ENCODE results near the gene NLRP3. TPM values are rescaled to one million over a fixed set of nuclear protein-coding genes. Genes with fewer than 3 reads are reported as not detected.
"Not testable (repeated sequence)": the region's sequence is repeated elsewhere in the genome, so short reads cannot be mapped to it uniquely, and the experiment has no call there.

The NLRP3 gene
- total RNA-seq, 1 experiment from 2014 or later = not detected

DNA sequence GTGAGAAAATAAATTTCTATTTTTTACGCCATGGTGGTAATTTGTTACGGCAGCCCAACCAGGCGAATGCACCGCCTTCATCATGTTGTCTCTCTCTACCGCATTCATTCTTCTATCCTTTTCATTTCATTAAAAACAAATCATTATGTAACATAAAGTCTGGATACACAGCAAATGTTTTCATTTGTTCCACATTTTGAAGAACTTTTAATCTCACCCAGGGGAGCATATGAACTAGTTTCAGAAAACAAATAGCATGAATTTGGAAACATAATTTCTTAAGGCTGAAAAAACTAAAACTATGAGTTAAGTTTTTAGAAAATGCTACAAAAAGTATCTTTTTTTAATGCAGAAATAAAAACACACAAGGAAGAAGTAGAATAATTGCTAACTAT lies 53.2 kb downstream of the NLRP3 start:
- Histone ChIP-seq H3K27me3 (ENCODE audit: insufficient read depth, low read length) (no peaks in the 10 kb centered on the region), H3K9ac (ENCODE audit: low read length) (no peak overlapping the region)

DNA sequence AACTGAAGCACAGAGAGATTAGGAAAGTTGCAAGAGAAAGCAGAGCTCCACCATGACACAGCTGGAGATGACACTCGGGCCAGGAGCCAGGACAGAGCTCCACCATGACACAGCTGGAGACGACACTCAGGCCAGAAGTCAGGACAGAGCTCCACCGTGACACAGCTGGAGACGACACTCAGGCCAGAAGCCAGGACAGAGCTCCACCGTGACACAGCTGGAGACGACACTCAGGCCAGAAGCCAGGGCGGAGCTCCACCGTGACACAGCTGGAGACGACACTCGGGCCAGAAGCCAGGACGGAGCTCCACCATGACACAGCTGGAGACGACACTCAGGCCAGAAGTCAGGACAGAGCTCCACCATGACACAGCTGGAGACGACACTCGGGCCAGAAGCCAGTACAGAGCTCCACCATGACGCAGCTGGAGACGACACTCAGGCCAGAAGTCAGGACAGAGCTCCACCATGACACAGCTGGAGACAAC lies 55.0 kb downstream of the NLRP3 start:
- DNase-seq (ENCODE audit: low read depth, low spot score); H3K4me3 ChIP-seq (replicated peaks in 1 of 2; ENCODE audit: low read depth in 1 of 2, low read length in 2 of 2); H3K79me2 ChIP-seq (ENCODE audit: insufficient read depth, low read length); intact Hi-C loops (cut with micrococcal nuclease); H3K27me3 ChIP-seq (ENCODE audit: insufficient read depth, low read length); ATAC-seq; H3K4me1 ChIP-seq (ENCODE audit: control insufficient read depth in 1 of 2, insufficient read depth in 2 of 2, low read length in 2 of 2); H3K9me2 ChIP-seq (ENCODE audit: insufficient read depth); H3K27ac ChIP-seq (ENCODE audit: low read depth, low read length); H2AFZ ChIP-seq (ENCODE audit: low read depth, low read length, poor library complexity, severe bottlenecking); CTCF ChIA-PET; RAD21 ChIA-PET (ENCODE audit: low non-redundant PET in 1 of 2, low total read pairs in 2 of 2, uncharacterized antibody in 2 of 2, unreplicated experiment in 2 of 2); H3K4me2 ChIP-seq (ENCODE audit: low read length); BruUV-seq (replicated peaks); H3K9me3 ChIP-seq (ENCODE audit: control insufficient read depth in 1 of 2, insufficient read depth in 1 of 2, low read depth in 1 of 2, low read length in 2 of 2); H3K9ac ChIP-seq (ENCODE audit: low read length); H4K20me1 ChIP-seq (ENCODE audit: insufficient read depth); H3K36me3 ChIP-seq (ENCODE audit: control insufficient read depth in 1 of 2, insufficient read depth in 2 of 2, low read length in 2 of 2); POLR2A ChIA-PET: not testable (repeated sequence)

More for the DNA sequence above, 53.2 kb downstream of the NLRP3 start:
- ChIA-PET POLR2A (no interaction called here), RAD21 (ENCODE audit: low non-redundant PET in 1 of 2, low total read pairs in 2 of 2, uncharacterized antibody in 2 of 2, unreplicated experiment in 2 of 2) (no interaction called here), CTCF (no interaction called here)
- H3K4me1 ChIP-seq (ENCODE audit: control insufficient read depth in 1 of 2, insufficient read depth in 2 of 2, low read length in 2 of 2) = no peaks in the 10 kb centered on the region
- no peaks in the 10 kb centered on the region for H3K9me2 ChIP-seq (ENCODE audit: insufficient read depth)
- no peak overlapping the region for H3K4me3 ChIP-seq (replicated peaks in 1 of 2; ENCODE audit: low read depth in 1 of 2, low read length in 2 of 2)
- intact Hi-C loops (cut with micrococcal nuclease) = no loop called here
- no peak for TF ChIP-seq SP1 (IDR thresholded peaks at IDR 0.05; ENCODE audit: low read depth)
- no peak for TF ChIP-seq ZFX (IDR thresholded peaks at IDR 0.05)
- no peak for TF ChIP-seq POLR2A (IDR thresholded peaks at IDR 0.05; ENCODE audit: borderline replicate concordance, extremely low read depth, insufficient read depth, insufficient read length)
- H3K9me3 ChIP-seq (ENCODE audit: control insufficient read depth in 1 of 2, insufficient read depth in 1 of 2, low read depth in 1 of 2, low read length in 2 of 2) = no peaks in the 10 kb centered on the region
- no TSS peak for BruUV-seq (replicated peaks)
- H3K79me2 ChIP-seq (ENCODE audit: insufficient read depth, low read length) = no peaks in the 10 kb centered on the region
- no peak overlapping the region for H2AFZ ChIP-seq (ENCODE audit: low read depth, low read length, poor library complexity, severe bottlenecking)
- no peaks in the 10 kb centered on the region for H4K20me1 ChIP-seq (ENCODE audit: insufficient read depth)
- no peaks in the 10 kb centered on the region for H3K36me3 ChIP-seq (ENCODE audit: control insufficient read depth in 1 of 2, insufficient read depth in 2 of 2, low read length in 2 of 2)
- DNase-seq (ENCODE audit: low read depth, low spot score) = no peak
- no peak for ATAC-seq
- no peak overlapping the region for H3K4me2 ChIP-seq (ENCODE audit: low read length)
- no peak overlapping the region for H3K27ac ChIP-seq (ENCODE audit: low read depth, low read length)

GRCh38 chr1:247471445-247472016 lies 55.6 kb downstream of the NLRP3 start:
- Histone ChIP-seq H3K9me2 (ENCODE audit: insufficient read depth) (no peaks in the 10 kb centered on the region), H3K79me2 (ENCODE audit: insufficient read depth, low read length) (no peaks in the 10 kb centered on the region), H3K4me2 (ENCODE audit: low read length) (no peak overlapping the region), H3K36me3 (ENCODE audit: control insufficient read depth in 1 of 2, insufficient read depth in 2 of 2, low read length in 2 of 2) (no peaks in the 10 kb centered on the region), H3K27ac (ENCODE audit: low read depth, low read length) (no peak overlapping the region), H2AFZ (ENCODE audit: low read depth, low read length, poor library complexity, severe bottlenecking) (no peak overlapping the region), H3K4me3 (replicated peaks in 1 of 2; ENCODE audit: low read depth in 1 of 2, low read length in 2 of 2) (no peak overlapping the region), H3K4me1 (ENCODE audit: control insufficient read depth in 1 of 2, insufficient read depth in 2 of 2, low read length in 2 of 2) (no peaks in the 10 kb centered on the region), H3K9ac (ENCODE audit: low read length) (no peak overlapping the region), H4K20me1 (ENCODE audit: insufficient read depth) (no peaks in the 10 kb centered on the region), H3K27me3 (ENCODE audit: insufficient read depth, low read length) (no peaks in the 10 kb centered on the region), H3K9me3 (ENCODE audit: control insufficient read depth in 1 of 2, insufficient read depth in 1 of 2, low read depth in 1 of 2, low read length in 2 of 2) (no peaks in the 10 kb centered on the region)
- CTCF ChIA-PET = no interaction called here
- ATAC-seq (no peak), DNase-seq (ENCODE audit: low read depth, low spot score) (no peak)
- intact Hi-C loops (cut with micrococcal nuclease) = no loop called here
- no TSS peak for BruUV-seq (replicated peaks)
- POLR2A ChIA-PET = no interaction called here
- RAD21 ChIA-PET (ENCODE audit: low non-redundant PET in 1 of 2, low total read pairs in 2 of 2, uncharacterized antibody in 2 of 2, unreplicated experiment in 2 of 2) = no interaction called here
- TF ChIP-seq POLR2AphosphoS5 (IDR thresholded peaks at IDR 0.05; ENCODE audit: low read depth, low read length) (no peak), EZH2 (IDR thresholded peaks at IDR 0.05) (no peak), CTCF (IDR thresholded peaks at IDR 0.05 in 2 of 3, conservative IDR thresholded peaks at IDR 0.05 in 1 of 3; ENCODE audit: borderline replicate concordance in 1 of 3, insufficient read depth in 1 of 3, low read depth in 2 of 3, low read length in 2 of 3) (no peak), FOSL1 (IDR thresholded peaks at IDR 0.05; ENCODE audit: low read depth) (no peak), TCF7L2 (IDR thresholded peaks at IDR 0.05; ENCODE audit: borderline replicate concordance, extremely low read depth, insufficient read depth, insufficient read length) (no peak), SIN3A (IDR thresholded peaks at IDR 0.05; ENCODE audit: low read depth) (no peak), YY1 (IDR thresholded peaks at IDR 0.05; ENCODE audit: extremely low read depth, insufficient replicate concordance, low read depth, low read length) (no peak), SP1 (IDR thresholded peaks at IDR 0.05; ENCODE audit: low read depth) (no peak)

All from HCT116 (cell line).